IPS-18c (cell line): ENCODE data around the gene SEMA5B.

Source experiments
- H3K4me3 ChIP-seq: 2 replicates; pipeline ENCODE4 v1.7.0; 2013; ENCODE audit warnings: low read depth, mild to moderate bottlenecking, low read length, moderate library complexity; ENCODE audit not compliant: insufficient read depth
- H3K9me3 ChIP-seq: one replicate; pipeline ENCODE4 v1.6.1; 2013; ENCODE audit warnings: mild to moderate bottlenecking, low read length, moderate library complexity; ENCODE audit not compliant: control insufficient read depth, insufficient read depth

SEMA5B gene

DNA sequence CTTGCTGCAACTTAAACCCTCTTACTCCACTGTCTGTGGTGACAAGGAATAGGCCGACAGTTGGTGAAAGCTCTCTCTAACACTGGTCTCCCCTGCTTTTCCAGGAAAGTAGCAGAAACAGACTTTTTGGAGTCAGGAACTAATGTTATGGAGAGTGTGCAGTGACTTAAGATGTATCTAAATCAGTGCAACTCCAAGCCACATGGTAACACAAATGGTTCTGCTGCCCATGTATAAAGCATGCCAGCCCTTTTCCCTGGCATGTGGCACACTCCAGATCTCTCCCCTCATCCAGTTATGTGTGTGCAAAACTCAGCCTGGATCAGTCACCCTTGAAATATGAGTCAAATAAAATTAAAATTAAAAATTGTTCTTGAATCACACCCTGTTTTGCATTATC, 55.4 kb downstream of the SEMA5B start:
- Histone ChIP-seq H3K9me3 (no peaks in the 10 kb centered on the region), H3K4me3 (no peak overlapping the region)

DNA sequence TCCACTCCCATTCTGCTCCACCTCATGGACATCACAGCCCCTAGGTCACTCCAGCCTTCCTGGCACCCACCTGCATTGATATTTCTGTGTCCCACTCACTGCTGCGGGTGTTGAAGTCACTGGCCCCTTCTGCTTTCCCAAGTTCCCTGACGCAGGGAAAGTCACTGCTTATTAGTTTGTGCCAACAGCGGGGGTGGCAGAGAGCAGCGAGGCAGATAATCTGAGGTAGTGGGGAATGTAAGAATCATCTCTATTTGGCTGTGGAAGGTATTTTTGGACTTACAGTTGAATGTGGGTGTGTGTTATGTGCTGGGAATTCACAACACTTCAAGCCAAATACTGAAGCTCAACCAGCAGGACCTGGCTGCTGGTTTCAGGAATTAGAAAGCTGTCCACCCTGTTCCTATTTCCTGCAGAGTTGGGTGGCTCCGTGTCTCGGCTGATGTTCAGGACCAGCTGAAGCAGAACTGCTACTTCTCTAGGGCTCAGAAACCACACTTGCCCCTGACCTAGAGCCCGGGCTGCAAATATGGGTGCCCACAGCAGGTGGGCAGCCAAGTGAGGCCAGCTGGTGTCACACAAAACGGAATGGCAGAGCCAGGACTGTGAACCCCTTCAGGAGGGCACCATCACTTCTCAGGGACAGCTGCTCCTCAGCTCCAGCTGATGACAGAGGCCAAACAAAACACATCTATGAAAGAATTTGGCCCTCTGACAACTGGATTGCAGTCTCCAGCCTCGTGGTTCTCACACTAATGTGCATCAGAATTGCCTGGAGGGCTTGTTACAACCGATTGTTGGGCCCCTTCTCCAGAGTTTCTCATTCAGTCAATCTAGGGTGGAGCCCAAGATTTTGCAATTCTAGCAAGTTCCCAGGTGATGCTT, 57.7 kb downstream of the SEMA5B start:
- H3K9me3 ChIP-seq: no peaks in the 10 kb centered on the region
- no peak overlapping the region for H3K4me3 ChIP-seq

DNA sequence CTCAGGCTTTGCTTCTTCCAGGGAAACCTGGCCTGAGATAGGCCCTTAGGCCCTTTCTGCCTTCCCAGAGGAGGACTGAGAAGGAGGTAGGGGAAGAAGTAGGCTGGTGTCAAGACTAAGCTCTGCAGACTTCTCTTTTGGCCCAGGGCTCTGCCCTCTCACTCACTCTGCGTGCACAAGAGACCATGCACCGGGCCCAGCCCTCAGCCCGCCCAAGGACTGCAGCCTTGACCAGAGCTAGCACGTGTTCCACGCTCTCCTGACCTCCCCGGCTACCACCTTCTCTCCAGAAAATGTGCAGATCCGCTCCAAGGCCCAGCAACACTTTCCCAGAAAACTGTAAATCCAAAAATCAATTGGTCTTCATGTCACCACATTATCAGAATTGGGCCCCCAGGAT, 59.8 kb downstream of the SEMA5B start:
- H3K9me3 ChIP-seq: no peaks in the 10 kb centered on the region
- no peak overlapping the region for H3K4me3 ChIP-seq

DNA sequence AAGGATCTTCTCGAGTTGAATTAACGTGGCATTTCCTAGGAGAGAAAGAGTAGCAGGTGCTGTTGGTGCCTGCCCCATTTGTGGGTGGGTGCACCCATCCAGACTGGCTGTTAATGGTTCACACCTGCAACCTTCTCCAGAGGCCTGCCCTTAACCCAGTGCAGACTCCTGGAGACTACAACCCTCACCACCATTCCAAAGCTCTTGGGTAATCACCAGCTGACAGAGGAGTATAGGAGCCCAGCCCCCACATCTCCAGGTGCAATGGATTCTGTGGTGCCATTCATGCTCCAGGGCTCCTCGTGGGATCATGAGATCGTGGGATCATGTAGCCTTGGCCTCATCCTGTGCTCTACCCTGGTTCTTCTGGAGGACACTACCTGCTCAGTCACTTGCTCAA, 60.2 kb downstream of the SEMA5B start:
- no peaks in the 10 kb centered on the region for H3K9me3 ChIP-seq

DNA sequence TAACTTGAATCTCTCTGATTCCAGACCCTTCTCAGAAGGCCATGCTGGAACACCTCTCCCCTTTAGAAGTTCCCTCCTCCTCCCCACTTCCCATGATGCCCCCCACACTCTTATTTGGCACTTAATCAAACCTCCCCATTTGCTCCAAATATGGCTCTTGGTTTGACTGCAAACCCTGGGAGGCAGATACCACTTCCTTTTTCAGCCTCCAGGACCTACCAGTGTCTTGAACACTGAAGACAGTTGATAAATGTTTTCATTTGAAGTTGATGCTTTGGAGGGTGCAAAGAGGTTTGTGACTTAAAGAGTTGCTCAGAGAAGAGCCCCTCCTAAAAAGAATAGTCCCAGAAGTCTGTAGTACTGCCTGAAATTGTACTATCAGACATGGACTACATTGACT, 61.5 kb downstream of the SEMA5B start:
- no peak overlapping the region for H3K4me3 ChIP-seq
- H3K9me3 ChIP-seq: no peaks in the 10 kb centered on the region

More for the DNA sequence above, 60.2 kb downstream of the SEMA5B start:
- no peak overlapping the region for H3K4me3 ChIP-seq

DNA sequence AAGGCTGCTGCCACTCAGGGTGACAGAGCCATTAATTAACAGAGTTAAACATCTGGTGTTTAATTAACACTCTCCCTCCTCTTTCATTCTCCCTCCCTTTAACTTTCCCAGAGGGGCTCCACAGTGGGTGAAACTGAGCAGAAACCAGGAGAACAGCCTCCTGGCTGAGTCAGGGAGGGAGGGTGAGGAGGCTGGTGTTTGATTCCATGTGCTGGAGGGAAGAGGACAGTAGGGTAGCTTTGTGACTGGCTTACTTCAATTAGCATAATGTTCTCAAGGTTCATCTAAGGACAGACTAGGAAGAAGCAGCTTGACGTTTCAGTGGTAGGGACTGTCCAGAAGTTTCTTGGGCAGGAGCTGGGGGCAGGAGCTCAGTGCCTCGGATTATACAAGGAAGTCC, 62.8 kb downstream of the SEMA5B start:
- no peaks in the 10 kb centered on the region for H3K9me3 ChIP-seq
- H3K4me3 ChIP-seq: no peak overlapping the region

DNA sequence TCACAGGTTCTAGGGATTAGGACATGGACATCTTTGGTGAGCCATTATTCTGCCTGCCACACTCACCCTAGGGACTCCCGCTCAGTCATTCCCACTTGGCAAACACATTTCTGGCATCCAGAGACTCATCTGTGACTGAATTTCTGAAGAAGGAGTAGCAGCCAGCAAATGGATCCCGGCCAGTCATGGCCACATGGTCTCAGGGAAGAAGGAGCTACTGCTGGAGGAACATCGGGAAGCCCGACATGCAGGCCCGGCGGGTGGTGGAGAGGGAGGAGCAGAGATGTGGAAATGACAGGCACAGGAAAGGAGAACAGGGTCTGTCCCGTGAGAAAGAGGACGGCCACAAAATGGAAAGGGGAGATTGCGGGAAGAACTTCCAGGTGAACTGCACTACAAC, 65.4 kb downstream of the SEMA5B start:
- H3K4me3 ChIP-seq: no peak overlapping the region
- no peaks in the 10 kb centered on the region for H3K9me3 ChIP-seq

DNA sequence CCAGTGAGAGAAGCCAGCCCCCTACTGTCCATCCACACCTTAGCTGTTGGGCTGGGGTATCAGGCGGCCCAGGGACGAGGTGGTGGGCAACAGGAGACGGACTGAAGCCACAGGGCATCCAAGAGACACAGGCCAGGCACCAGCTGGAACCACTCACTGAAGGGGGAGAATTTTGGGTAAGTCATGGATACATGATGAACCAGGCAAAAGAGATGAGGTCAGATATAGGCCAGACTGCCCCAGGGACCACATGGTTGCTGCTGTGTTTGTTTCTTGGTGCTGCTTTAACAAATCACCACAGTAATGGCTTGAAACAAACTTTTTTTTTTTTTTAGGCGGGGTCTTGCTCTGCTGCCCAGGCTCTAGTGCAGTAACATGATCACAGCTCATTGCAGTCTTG, 66.4 kb downstream of the SEMA5B start:
- no peak overlapping the region for H3K4me3 ChIP-seq
- H3K9me3 ChIP-seq: no peaks in the 10 kb centered on the region

DNA sequence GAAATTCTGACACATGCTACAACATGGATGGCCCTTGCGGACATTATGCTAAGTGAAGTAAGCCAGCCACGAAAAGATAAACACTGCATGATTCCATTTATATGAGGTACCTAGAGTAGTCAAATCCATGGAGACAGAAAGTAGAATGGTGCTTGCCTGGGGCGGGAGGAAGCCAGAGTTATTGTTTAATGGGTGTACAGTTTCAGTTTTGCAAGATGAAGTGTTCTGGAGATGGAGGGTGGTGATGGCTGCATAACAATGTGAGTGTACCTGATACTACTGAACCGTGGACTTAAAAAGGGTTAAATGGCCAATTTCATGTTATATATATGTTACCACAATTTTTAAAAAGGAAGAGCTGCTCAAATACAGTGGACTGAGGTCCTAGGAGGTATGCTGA, 66.9 kb downstream of the SEMA5B start:
- Histone ChIP-seq H3K9me3 (no peaks in the 10 kb centered on the region), H3K4me3 (no peak overlapping the region)

DNA sequence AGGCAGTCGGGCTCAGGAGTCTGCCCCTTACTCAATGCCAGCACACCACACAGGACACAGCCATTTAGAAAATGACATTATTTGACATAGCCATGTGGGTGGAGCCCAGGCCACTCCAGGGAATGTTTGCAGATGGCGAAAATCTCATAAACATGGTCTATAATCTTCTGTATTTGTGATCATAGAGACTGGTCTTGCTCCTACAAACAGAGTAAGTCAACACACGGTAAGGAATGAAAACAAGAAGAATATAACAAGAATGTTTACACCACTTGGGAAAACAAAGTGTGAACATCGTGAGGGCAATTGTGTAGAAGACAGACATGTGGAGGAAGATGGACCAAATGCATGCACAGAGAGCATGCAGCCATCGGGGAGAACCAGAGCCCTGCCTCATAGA, 68.2 kb downstream of the SEMA5B start:
- Histone ChIP-seq H3K4me3 (no peak overlapping the region), H3K9me3 (no peaks in the 10 kb centered on the region)

DNA sequence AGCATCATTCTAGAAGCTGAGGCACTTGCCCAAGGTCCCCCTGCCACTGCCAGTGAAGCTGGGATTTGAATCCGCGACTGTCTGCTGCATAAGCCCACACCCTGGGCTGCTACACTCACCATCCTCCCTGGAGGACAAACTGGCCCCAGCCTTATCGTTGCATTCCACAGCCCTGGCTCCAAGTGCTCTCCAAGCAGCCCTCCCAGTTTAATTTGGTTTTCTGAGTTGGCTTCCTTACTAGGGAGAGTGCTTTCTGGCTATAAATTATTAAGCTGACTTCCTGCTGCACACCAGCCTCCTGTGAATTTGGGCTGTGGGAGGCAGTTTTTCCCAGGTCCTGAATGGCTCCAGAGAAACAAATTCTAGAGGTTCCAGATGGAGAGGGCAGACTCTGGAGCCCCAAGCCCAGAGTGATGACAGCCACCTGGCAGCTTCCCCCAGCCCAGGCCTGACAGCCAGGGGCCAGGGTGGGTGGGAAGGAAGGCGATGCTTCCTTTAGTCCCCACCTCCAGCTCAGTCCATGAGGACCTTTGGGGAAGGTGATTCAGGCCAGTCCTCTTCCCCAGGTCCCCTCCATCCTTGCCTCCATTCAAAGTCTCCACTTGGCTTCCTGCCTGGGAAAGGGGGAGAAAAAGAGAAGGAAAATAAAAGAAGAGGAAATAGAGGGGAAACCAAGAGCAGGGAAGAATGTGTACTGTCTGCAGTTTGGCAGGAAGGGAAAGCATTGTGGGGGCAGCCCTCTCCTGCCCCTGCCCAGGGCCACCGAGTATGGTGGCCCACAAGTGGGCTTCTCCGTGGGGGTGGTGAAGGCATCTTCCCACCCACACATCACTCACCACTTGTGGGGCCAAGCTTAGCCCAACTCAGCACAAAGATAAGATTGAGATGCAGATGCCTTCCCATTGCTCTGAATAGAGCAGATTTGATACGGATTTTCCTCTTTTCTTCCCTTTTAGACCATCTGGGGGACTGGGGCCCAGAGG, 69.6 kb downstream of the SEMA5B start:
- Histone ChIP-seq H3K9me3 (no peaks in the 10 kb centered on the region), H3K4me3 (no peak overlapping the region)

DNA sequence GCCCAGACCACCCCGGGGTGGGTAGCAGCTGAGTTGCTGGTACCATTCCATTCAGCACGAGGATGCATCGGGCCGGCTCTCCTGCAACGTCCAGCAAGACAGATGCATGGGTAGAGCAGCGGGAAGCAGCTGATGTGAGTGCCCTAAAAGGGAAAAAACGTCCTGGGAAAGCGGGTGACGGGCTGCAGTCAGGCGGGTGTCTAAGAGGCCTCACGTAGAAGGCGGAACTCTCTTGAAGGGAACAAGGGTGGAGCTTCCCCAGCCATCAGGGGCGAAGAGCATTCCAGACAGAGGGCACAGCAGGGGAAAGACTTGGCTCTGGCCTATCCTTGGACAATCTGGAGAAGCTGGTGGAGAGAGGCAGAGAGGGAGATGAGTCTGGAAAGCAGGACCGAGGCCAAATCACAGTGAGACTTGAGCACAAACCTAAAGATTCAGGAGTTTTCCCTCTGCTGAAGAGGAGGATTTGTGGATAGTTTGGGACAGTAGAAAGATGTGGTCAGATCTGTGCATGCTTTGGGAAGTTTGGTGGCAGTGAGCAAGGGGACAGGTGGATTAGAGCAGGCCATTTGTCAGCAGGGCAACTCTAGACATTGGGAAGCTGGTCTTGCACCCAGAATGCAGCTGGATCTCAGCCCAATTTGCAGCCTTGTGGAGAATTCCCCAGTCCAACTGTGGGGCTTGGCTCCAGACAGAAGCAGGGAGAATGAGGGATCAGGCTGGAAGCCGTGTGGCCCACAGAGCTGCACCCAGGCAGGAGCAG, 70.7 kb downstream of the SEMA5B start:
- Histone ChIP-seq H3K9me3 (no peaks in the 10 kb centered on the region), H3K4me3 (no peak overlapping the region)

DNA sequence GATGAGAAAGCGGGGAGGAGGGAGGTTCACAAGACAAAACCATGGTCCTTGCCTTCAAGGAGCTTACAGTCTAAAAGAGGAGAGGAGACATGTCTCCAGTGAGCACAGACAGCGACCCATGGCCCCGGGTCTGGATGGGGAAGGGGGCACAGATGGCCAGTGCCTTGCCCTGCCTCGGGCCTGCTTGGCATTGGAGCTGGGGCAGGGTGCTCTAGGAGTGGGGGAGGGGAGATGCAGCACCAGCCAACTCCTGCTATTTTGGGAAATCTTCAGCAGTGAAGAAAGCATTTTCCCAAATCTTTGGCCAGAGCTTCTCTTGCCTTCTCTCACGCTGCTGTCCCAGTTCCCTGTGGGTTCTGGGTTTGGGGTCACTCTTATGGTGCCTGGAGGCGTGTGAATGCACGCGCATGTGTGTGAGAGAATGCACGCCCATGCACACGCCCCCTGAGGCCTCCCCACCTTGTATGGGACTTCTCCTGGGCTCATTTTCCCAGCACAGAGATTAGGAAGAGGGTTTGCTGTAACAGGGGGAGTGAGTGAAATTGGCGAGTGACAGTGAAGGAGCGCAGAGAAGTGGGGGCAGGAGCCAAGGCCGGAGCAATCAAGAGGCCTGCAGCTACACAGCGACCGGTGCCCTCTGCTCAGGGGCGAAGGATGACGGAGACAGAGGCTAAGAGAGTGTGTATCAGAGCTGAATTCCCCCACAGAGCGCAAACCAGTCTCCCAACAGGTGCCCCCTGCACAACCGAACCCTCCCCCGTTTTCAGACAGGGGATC, 71.5 kb downstream of the SEMA5B start:
- no peak overlapping the region for H3K4me3 ChIP-seq
- H3K9me3 ChIP-seq: no peaks in the 10 kb centered on the region

DNA sequence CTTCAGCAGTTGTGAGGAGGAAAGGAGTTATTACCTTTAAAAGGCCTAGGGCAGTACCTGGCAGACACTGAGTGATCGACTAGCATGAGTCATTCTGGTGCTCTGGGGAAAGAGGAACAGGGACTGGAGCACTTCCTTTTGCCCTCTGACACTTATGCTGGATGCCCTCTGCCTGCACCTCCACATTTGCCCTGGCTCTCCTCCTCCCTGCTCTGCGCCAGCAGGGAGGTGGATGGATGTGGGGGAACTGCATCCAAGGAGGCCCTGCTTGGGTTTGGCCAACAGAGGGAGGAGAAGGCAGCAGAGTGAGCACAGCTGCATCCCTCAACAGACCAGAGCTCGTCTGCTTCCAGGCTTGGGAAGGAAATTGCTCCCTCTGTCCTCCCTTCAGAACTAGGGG, 75.0 kb downstream of the SEMA5B start:
- H3K9me3 ChIP-seq: no peaks in the 10 kb centered on the region
- H3K4me3 ChIP-seq: no peak overlapping the region

DNA sequence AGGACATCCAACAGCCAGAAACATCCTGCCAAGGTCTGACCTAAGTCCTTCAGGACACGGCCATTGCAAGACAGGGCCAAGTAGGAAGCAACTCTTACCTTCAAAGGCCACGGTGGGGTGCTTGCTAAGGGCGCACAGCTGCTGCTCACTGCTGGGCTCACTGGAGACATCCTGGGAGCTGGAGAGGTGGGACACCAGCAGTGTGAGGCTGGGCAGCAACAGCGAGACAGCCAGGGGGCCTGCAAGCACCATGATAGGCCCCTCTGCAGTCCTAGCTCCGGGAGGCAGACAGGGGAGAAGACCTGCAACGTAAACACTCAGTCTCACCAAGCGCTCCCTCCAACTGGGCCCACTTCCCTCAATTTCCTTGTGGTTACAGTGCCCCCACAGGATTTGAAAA, 79.2 kb downstream of the SEMA5B start:
- no peak overlapping the region for H3K4me3 ChIP-seq
- H3K9me3 ChIP-seq: no peaks in the 10 kb centered on the region

DNA sequence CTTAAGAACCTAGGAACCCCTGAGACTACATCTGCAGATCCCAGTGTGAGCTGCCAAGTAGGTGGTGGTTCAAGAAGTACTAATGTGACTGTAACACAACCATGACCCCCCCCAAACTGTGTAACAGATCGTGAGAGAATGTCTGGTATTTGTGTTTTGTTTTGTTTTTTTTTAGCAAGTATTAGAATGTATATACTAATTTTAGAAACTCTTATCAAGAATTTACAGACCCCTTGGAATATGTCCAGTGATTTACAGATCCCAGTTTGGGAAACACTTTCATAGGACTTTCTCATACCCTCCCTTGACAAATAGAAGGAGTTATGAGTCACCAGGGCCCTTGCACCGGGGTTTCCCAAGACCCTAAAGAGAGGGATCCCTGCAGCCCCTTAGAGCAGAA, 79.8 kb downstream of the SEMA5B start:
- no peak overlapping the region for H3K4me3 ChIP-seq
- H3K9me3 ChIP-seq: no peaks in the 10 kb centered on the region

DNA sequence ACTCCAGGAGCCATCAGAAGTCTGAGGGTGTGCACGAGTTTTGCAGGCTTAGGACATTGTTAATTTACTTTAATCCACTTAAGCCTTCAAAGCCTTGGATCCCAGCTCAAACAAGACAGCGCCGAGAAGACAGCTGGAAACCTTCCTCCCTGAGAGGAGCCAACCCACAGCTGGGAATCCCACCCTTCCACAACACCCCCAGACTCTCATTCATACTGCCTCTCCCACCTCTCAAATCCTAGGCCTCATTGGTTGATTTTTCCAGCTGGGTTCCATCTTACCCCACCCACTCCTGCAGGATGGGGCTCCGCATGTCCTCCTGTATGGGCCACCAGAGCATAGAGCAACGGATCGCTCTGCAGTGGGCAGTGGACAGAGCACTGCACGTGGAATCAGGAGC, 80.4 kb downstream of the SEMA5B start:
- Histone ChIP-seq H3K4me3 (no peak overlapping the region), H3K9me3 (peaks cover 2% of the 10 kb centered on the region)
